ENCODE data around the gene XPNPEP2. TPM values are rescaled to one million over a fixed set of nuclear protein-coding genes. Genes with fewer than 3 reads are reported as not detected.

The XPNPEP2 gene
- total RNA-seq, 2 donors from 2014 or later = 0.20 to 0.31 TPM

DNA sequence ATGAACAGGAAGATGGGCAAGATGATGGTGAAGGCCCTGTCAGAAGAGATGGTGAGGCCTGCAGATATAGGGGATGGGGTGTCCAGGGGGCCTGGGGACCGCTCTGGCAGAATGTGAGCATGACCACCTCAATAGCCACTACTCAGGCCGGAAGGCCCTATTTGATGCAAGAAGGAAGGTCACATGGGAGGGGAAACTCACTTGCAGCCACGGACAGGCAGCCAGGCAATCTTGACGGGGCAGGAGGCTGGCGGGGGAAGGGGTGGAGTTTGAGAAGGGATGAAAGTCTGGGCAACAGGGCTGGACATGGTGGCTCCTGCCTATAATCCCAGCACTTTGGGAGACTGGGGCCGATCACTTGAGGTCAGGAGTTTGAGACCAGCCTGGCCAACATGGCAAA is 49.7 kb downstream of the XPNPEP2 start:
- Mint-ChIP-seq H3K27me3 (ENCODE audit: insufficient read depth) (no peaks in the 10 kb centered on the region), H3K4me3 (no peak overlapping the region), H3K4me1 (peaks cover 6% of the 10 kb centered on the region), H3K9me3 (peaks cover 21% of the 10 kb centered on the region), H3K27ac (no peak overlapping the region), H3K36me3 (ENCODE audit: low read depth) (no peaks in the 10 kb centered on the region)
- TF ChIP-seq, protein P1, sequence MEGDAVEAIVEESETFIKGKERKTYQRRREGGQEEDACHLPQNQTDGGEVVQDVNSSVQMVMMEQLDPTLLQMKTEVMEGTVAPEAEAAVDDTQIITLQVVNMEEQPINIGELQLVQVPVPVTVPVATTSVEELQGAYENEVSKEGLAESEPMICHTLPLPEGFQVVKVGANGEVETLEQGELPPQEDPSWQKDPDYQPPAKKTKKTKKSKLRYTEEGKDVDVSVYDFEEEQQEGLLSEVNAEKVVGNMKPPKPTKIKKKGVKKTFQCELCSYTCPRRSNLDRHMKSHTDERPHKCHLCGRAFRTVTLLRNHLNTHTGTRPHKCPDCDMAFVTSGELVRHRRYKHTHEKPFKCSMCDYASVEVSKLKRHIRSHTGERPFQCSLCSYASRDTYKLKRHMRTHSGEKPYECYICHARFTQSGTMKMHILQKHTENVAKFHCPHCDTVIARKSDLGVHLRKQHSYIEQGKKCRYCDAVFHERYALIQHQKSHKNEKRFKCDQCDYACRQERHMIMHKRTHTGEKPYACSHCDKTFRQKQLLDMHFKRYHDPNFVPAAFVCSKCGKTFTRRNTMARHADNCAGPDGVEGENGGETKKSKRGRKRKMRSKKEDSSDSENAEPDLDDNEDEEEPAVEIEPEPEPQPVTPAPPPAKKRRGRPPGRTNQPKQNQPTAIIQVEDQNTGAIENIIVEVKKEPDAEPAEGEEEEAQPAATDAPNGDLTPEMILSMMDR (conservative IDR thresholded peaks at IDR 0.05) = no peak
- Histone ChIP-seq H3K9me3 (ENCODE audit: control insufficient read depth, low read length) (no peaks in the 10 kb centered on the region), H3K4me1 (ENCODE audit: control insufficient read depth, insufficient read depth, low read length) (no peaks in the 10 kb centered on the region), H3K36me3 (ENCODE audit: control insufficient read depth, insufficient read depth, low read length) (no peaks in the 10 kb centered on the region), H3K4me3 (ENCODE audit: low read length) (no peak overlapping the region), H3K27me3 (ENCODE audit: control insufficient read depth, insufficient read depth, low read length, poor library complexity, severe bottlenecking) (no peaks in the 10 kb centered on the region), H3K27ac (ENCODE audit: low read depth, low read length) (no peak overlapping the region), H3K9ac (ENCODE audit: extremely low read depth, low read length, poor library complexity, severe bottlenecking) (no peak overlapping the region)
- WGBS, 2 experiments (ENCODE audit: insufficient coverage in 1 of 2, insufficient read length in 1 of 2) = 87% methylated on average over 6 of the region's 6 CpGs; no CpG with 5 or more reads in 1 of the 2 experiments
- DNase-seq = no peak

DNA sequence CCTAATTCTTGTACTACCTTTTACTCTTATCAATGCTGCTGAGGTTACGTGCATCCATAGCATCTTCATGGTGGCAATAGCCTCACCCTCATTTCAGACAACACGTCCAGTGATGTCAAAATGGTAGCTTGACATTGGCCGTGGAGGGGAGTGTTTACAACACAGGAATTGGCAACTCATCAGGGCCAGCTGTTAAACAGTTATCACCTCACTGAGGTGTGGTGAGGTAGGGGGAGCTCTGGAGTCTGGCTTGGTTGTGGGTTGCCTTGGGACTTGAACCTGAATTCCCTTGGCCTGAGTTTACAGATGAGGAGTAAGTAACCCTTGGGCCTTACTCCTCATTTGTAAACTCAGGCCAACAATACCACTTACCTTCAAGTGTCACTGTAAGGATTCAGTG is 51.4 kb downstream of the XPNPEP2 start:
- no peak for DNase-seq
- 81% methylated on average over 3 of the region's 3 CpGs; no CpG with 5 or more reads in 1 of the 2 experiments for WGBS, 2 experiments (ENCODE audit: insufficient coverage in 1 of 2, insufficient read length in 1 of 2)
- H3K9me3 ChIP-seq (ENCODE audit: control insufficient read depth, low read length) = no peaks in the 10 kb centered on the region
- no peak overlapping the region for H3K27ac ChIP-seq (ENCODE audit: low read depth, low read length)
- no peak overlapping the region for H3K4me3 ChIP-seq (ENCODE audit: low read length)
- TF ChIP-seq, protein P1 (conservative IDR thresholded peaks at IDR 0.05) = no peak
- Mint-ChIP-seq H3K27ac (no peak overlapping the region), H3K9me3 (peaks cover 24% of the 10 kb centered on the region), H3K36me3 (ENCODE audit: low read depth) (no peaks in the 10 kb centered on the region), H3K4me1 (peaks cover 6% of the 10 kb centered on the region), H3K27me3 (ENCODE audit: insufficient read depth) (no peaks in the 10 kb centered on the region), H3K4me3 (no peak overlapping the region)
- H3K36me3 ChIP-seq (ENCODE audit: control insufficient read depth, insufficient read depth, low read length) = no peaks in the 10 kb centered on the region
- H3K27me3 ChIP-seq (ENCODE audit: control insufficient read depth, insufficient read depth, low read length, poor library complexity, severe bottlenecking) = no peaks in the 10 kb centered on the region
- H3K4me1 ChIP-seq (ENCODE audit: control insufficient read depth, insufficient read depth, low read length) = no peaks in the 10 kb centered on the region
- no peak overlapping the region for H3K9ac ChIP-seq (ENCODE audit: extremely low read depth, low read length, poor library complexity, severe bottlenecking)

DNA sequence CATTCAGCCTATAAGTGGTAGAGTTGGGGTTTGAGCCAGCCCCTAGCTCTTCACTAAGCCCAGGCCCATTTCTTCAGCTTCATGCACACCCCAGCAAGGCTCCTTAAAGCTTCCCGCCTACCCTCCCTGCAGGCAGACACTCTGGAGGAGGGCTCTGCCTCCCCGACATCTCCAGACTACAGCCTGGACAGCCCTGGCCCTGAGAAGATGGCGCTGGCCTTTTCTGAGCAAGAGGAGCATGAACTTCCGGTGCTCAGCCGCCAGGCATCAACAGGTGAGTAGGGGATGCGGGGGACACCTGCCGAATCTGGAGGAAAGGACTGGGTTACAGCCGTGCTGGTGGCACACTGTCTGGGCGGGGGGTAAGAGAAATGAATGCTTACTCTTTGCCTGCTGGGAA is 52.0 kb downstream of the XPNPEP2 start:
- Mint-ChIP-seq H3K9me3 (peaks cover 24% of the 10 kb centered on the region), H3K36me3 (ENCODE audit: low read depth) (no peaks in the 10 kb centered on the region), H3K4me3 (no peak overlapping the region), H3K27ac (no peak overlapping the region), H3K27me3 (ENCODE audit: insufficient read depth) (no peaks in the 10 kb centered on the region), H3K4me1 (peaks cover 6% of the 10 kb centered on the region)
- Histone ChIP-seq H3K4me1 (ENCODE audit: control insufficient read depth, insufficient read depth, low read length) (no peaks in the 10 kb centered on the region), H3K9me3 (ENCODE audit: control insufficient read depth, low read length) (no peaks in the 10 kb centered on the region), H3K27ac (ENCODE audit: low read depth, low read length) (no peak overlapping the region), H3K9ac (ENCODE audit: extremely low read depth, low read length, poor library complexity, severe bottlenecking) (no peak overlapping the region), H3K27me3 (ENCODE audit: control insufficient read depth, insufficient read depth, low read length, poor library complexity, severe bottlenecking) (no peaks in the 10 kb centered on the region), H3K4me3 (ENCODE audit: low read length) (no peak overlapping the region), H3K36me3 (ENCODE audit: control insufficient read depth, insufficient read depth, low read length) (no peaks in the 10 kb centered on the region)
- no peak for DNase-seq
- TF ChIP-seq, protein P1 (conservative IDR thresholded peaks at IDR 0.05) = no peak
- 91 to 95% methylated on average over 3 to 8 of the region's 9 CpGs for WGBS, 2 experiments (ENCODE audit: insufficient coverage in 1 of 2, insufficient read length in 1 of 2)

Data from endodermal cell (in vitro differentiated cells).